Nasal cavity respiratory epithelium epithelial cell of viscerocranial mucosa (primary cell): ENCODE measurements around the gene MBNL2. TPM values are rescaled to one million over a fixed set of nuclear protein-coding genes. Genes with fewer than 3 reads are reported as not detected.

Experiments
- total RNA-seq: library from RNA; depleted of rRNA; stranded (reverse); fragments of >200 nt; gene quantifications from 2 replicates; pipeline ENCODE4 v1.2.3, GENCODE V29; 2014

MBNL2 gene, protein sequence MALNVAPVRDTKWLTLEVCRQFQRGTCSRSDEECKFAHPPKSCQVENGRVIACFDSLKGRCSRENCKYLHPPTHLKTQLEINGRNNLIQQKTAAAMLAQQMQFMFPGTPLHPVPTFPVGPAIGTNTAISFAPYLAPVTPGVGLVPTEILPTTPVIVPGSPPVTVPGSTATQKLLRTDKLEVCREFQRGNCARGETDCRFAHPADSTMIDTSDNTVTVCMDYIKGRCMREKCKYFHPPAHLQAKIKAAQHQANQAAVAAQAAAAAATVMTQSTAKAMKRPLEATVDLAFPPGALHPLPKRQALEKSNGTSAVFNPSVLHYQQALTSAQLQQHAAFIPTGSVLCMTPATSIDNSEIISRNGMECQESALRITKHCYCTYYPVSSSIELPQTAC
- total RNA-seq, result 28.0 and 59.7 TPM in 2 replicates

DNA sequence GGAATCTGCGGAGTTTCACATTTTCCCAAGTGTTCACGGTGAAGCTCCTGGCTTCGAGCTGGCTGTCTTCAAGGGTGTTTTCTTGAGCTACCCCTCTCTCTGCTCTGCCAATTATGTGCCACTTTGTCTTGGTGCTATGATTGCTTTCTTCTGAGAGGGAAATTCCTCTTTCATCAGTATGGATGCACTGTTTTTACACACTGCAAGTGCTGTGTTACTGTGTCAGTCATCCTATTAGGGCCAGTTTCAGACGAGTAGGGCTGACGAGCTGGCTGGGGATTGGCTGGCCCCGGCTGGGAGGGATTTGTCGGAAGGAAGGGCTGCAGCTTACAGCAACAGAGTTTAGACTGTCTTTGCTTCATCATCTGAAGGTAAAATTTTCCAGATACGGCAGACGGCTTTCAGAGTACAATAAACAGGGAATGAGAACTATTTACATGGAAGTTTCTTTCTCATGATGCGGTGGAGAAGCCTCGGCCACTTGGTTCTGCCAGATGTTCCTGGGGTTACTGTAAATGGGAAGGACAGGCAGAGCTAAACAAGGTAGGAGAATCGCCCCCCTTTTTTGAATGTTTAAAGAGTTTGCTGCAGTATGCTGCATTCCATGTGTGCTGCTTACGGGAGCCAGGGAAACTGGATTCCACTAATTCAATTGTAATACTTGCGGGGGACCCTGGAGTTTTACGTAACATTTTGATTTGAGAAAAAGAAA is at the start of gene MBNL2:
Gene MBNL2, plus strand, starts transcription at position 345 of the 712 bp plus-strand sequence. CDS start 53,903 bp downstream, outside the sequence.

GRCh38 chr13:97433727-97434396 is 211.7 kb downstream of the MBNL2 start, which contains the start of gene RAP2A:
Gene RAP2A (plus strand): TSS chr13:97434169. CDS start chr13:97434471, 302 bp downstream.

Other genes starting within 250 kb of the MBNL2 start
- not detected in 2 replicates for gene OXGR1, start 227.9 kb upstream of the MBNL2 start, total RNA-seq
- 35.2 and 46.8 TPM in 2 replicates for gene RAP2A, start 211.8 kb downstream of the MBNL2 start, total RNA-seq